DND-41 (cell line): Measurements from ENCODE around the gene CCDC27.

Source experiments
- ATAC-seq: fragments of 200-7000 bp; cut with Tn5 transposase; 3 replicates; pipeline ENCODE4 v1.9.1; 2021; ENCODE audit warnings: low read depth; ENCODE audit not compliant: insufficient read depth
- DNase-seq: peaks from one replicate; pipeline ENCODE4 v3.0.0-alpha.2; 2020
- H2AFZ ChIP-seq: 2 replicates; pipeline ENCODE4 v1.6.0; 2012; ENCODE audit warnings: low read depth, low read length
- H3K27ac ChIP-seq: 2 replicates; pipeline ENCODE4 v1.5.1; 2012; ENCODE audit warnings: low read length, inconsistent platforms
- H3K27me3 ChIP-seq: fragments of 200-600 bp; sonication (generic); 2 replicates; pipeline ENCODE4 v1.6.0; 2012; ENCODE audit warnings: low read length, mild to moderate bottlenecking, inconsistent platforms; ENCODE audit not compliant: insufficient read depth, poor library complexity
- H3K36me3 ChIP-seq: 2 replicates; pipeline ENCODE4 v1.5.1; 2012; ENCODE audit warnings: low read length, inconsistent platforms; ENCODE audit not compliant: insufficient read depth
- H3K4me1 ChIP-seq: 2 replicates; pipeline ENCODE4 v1.5.1; 2012; ENCODE audit warnings: mild to moderate bottlenecking, low read length; ENCODE audit not compliant: insufficient read depth
- H3K4me2 ChIP-seq: 2 replicates; pipeline ENCODE4 v1.6.0; 2012; ENCODE audit warnings: mild to moderate bottlenecking, moderate library complexity, low read length, inconsistent platforms; ENCODE audit not compliant: insufficient read depth
- H3K4me3 ChIP-seq, 2 experiments: fragments of 200-600 bp in 1 of 2; shearing (Covaris generic) in 1 of 2; 2 replicates each; pipeline ENCODE4 v1.5.1; 2012 to 2016; ENCODE audit warnings: inconsistent platforms in 2 of 2, low read length in 2 of 2, mild to moderate bottlenecking in 2 of 2, low read depth in 1 of 2, moderate library complexity in 1 of 2
- H3K79me2 ChIP-seq: 2 replicates; pipeline ENCODE4 v1.6.0; 2012; ENCODE audit warnings: low read length, inconsistent platforms; ENCODE audit not compliant: insufficient read depth
- H3K9ac ChIP-seq: 2 replicates; pipeline ENCODE4 v1.6.0; 2012; ENCODE audit warnings: low read depth, mild to moderate bottlenecking, inconsistent platforms, low read length, moderate library complexity
- H3K9me3 ChIP-seq: 2 replicates; pipeline ENCODE4 v1.5.1; 2012; ENCODE audit warnings: low read length, moderate library complexity, mild to moderate bottlenecking, inconsistent platforms; ENCODE audit not compliant: insufficient read depth, severe bottlenecking
- H4K20me1 ChIP-seq: 2 replicates; pipeline ENCODE4 v1.6.0; 2012; ENCODE audit warnings: low read length; ENCODE audit not compliant: insufficient read depth
- CTCF ChIP-seq: IDR thresholded peaks from 2 replicates; pipeline ENCODE4 v1.5.1; 2012; ENCODE audit warnings: borderline replicate concordance, low read length, moderate library complexity, mild to moderate bottlenecking; ENCODE audit not compliant: poor library complexity, severe bottlenecking; ENCODE audit errors: extremely low read depth
- EZH2 ChIP-seq: IDR thresholded peaks from 3 replicates; pipeline ENCODE4 v1.6.1; 2012; ENCODE audit warnings: borderline replicate concordance, low read depth, mild to moderate bottlenecking, moderate library complexity, low read length, inconsistent platforms; ENCODE audit not compliant: severe bottlenecking

The CCDC27 gene

GRCh38 chr1:3763351-3764125, 11.3 kb downstream of the CCDC27 start:
- H3K4me1 ChIP-seq, result no peaks in the 10 kb centered on the region
- H3K4me2 ChIP-seq, result no peak overlapping the region
- H3K79me2 ChIP-seq, result no peaks in the 10 kb centered on the region
- no peak overlapping the region for H3K27ac ChIP-seq
- H3K4me3 ChIP-seq, result no peak overlapping the region
- peaks cover 5% of the 10 kb centered on the region; the same call in 1 of the 2 replicates for H4K20me1 ChIP-seq
- ATAC-seq (no peak), DNase-seq (no peak)
- H2AFZ ChIP-seq, result no peak overlapping the region
- H3K9me3 ChIP-seq, result no peaks in the 10 kb centered on the region
- H3K36me3 ChIP-seq, result no peaks in the 10 kb centered on the region
- no peak for TF ChIP-seq CTCF
- TF ChIP-seq EZH2, result no peak
- H3K9ac ChIP-seq, result no peak overlapping the region
- no peaks in the 10 kb centered on the region for H3K27me3 ChIP-seq

- H3K27ac ChIP-seq, result no peak overlapping the region
- H3K36me3 ChIP-seq, result no peaks in the 10 kb centered on the region
- H3K9me3 ChIP-seq, result no peaks in the 10 kb centered on the region
- no peak overlapping the region for H3K9ac ChIP-seq
- TF ChIP-seq CTCF (no peak), EZH2 (no peak)
- no peak overlapping the region for H3K4me3 ChIP-seq
- no peaks in the 10 kb centered on the region for H3K4me1 ChIP-seq
- H3K79me2 ChIP-seq, result no peaks in the 10 kb centered on the region
- DNase-seq, result no peak
- no peak overlapping the region for H2AFZ ChIP-seq
- peaks cover 5% of the 10 kb centered on the region; the same call in 1 of the 2 replicates for H4K20me1 ChIP-seq
- no peaks in the 10 kb centered on the region for H3K27me3 ChIP-seq
- no peak overlapping the region for H3K4me2 ChIP-seq
- ATAC-seq, result no peak
Observed at GRCh38 chr1:3767328-3767925, 15.2 kb downstream of the CCDC27 start.

GRCh38 chr1:3768811-3769390, 16.7 kb downstream of the CCDC27 start:
- H3K4me3 ChIP-seq, result no peak overlapping the region
- DNase-seq (no peak), ATAC-seq (no peak)
- TF ChIP-seq EZH2, result no peak
- TF ChIP-seq CTCF, result no peak
- no peaks in the 10 kb centered on the region for H3K36me3 ChIP-seq
- no peaks in the 10 kb centered on the region for H3K79me2 ChIP-seq
- H3K4me2 ChIP-seq, result no peak overlapping the region
- H3K27me3 ChIP-seq, result no peaks in the 10 kb centered on the region
- no peak overlapping the region for H2AFZ ChIP-seq
- no peaks in the 10 kb centered on the region for H3K4me1 ChIP-seq
- no peak overlapping the region for H3K27ac ChIP-seq
- H3K9ac ChIP-seq, result no peak overlapping the region
- H3K9me3 ChIP-seq, result no peaks in the 10 kb centered on the region
- H4K20me1 ChIP-seq, result no peaks in the 10 kb centered on the region
